Measurements from ENCODE around the gene CYP4F11.

DNA sequence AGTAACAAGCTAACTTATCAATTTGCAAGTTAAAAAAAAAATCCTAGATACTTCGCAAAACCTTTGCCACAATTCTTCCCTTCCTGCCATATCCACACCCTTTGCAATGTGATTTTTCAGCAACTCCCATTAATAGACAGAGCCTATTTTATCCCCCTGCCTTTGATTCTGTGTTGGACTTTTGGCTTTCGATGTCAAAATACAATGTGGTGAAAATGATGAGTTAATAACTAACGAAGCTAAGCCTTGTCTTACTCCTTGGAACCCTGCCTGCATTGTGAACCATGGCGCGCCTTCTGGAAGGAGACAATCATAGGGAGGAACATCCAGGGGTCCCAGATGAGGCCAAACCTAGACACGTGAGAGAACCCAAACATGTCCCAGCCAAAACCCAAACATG, 42.9 kb downstream of the CYP4F11 start:
- TF ChIP-seq, protein P1, sequence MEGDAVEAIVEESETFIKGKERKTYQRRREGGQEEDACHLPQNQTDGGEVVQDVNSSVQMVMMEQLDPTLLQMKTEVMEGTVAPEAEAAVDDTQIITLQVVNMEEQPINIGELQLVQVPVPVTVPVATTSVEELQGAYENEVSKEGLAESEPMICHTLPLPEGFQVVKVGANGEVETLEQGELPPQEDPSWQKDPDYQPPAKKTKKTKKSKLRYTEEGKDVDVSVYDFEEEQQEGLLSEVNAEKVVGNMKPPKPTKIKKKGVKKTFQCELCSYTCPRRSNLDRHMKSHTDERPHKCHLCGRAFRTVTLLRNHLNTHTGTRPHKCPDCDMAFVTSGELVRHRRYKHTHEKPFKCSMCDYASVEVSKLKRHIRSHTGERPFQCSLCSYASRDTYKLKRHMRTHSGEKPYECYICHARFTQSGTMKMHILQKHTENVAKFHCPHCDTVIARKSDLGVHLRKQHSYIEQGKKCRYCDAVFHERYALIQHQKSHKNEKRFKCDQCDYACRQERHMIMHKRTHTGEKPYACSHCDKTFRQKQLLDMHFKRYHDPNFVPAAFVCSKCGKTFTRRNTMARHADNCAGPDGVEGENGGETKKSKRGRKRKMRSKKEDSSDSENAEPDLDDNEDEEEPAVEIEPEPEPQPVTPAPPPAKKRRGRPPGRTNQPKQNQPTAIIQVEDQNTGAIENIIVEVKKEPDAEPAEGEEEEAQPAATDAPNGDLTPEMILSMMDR (conservative IDR thresholded peaks at IDR 0.05; ENCODE audit: low read depth in 2 of 2) = no peak
- TF ChIP-seq CREB1 (CRISPR knock-in tag; IDR thresholded peaks at IDR 0.05; ENCODE audit: low read depth) (no peak), EZH2phosphoT487 (IDR thresholded peaks at IDR 0.05; ENCODE audit: unreplicated experiment) (no peak)
- TF ChIP-seq, protein P2, sequence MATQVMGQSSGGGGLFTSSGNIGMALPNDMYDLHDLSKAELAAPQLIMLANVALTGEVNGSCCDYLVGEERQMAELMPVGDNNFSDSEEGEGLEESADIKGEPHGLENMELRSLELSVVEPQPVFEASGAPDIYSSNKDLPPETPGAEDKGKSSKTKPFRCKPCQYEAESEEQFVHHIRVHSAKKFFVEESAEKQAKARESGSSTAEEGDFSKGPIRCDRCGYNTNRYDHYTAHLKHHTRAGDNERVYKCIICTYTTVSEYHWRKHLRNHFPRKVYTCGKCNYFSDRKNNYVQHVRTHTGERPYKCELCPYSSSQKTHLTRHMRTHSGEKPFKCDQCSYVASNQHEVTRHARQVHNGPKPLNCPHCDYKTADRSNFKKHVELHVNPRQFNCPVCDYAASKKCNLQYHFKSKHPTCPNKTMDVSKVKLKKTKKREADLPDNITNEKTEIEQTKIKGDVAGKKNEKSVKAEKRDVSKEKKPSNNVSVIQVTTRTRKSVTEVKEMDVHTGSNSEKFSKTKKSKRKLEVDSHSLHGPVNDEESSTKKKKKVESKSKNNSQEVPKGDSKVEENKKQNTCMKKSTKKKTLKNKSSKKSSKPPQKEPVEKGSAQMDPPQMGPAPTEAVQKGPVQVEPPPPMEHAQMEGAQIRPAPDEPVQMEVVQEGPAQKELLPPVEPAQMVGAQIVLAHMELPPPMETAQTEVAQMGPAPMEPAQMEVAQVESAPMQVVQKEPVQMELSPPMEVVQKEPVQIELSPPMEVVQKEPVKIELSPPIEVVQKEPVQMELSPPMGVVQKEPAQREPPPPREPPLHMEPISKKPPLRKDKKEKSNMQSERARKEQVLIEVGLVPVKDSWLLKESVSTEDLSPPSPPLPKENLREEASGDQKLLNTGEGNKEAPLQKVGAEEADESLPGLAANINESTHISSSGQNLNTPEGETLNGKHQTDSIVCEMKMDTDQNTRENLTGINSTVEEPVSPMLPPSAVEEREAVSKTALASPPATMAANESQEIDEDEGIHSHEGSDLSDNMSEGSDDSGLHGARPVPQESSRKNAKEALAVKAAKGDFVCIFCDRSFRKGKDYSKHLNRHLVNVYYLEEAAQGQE (IDR thresholded peaks at IDR 0.05; ENCODE audit: unreplicated experiment) = no peak

All from GM23338 (cell line).